Measurements from ENCODE around the gene PSME2. TPM values are rescaled to one million over a fixed set of nuclear protein-coding genes. Genes with fewer than 3 reads are reported as not detected.

PSME2 gene
- total RNA-seq, 1 experiment from 2014 or later = 188 TPM

DNA sequence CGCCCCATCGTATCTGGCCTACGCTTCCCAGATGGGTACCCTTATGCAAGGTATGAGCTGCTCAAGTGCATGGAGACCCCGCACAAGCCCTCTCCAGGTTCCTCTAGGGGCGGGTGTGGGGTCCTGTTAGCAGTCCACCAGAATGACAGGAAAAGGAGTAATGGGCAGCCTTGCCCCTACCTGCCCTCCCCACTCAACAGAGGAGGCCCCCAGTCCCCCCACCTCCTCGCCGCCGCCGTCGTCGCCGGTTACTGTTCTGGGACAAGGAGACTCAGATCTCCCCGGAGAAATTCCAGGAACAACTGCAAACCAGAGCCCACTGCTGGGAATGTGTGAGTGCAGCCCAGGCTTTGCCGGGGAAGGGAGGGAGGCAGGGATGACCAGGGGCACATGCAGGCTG lies 31.5 kb upstream of the PSME2 start:
- ATAC-seq (no peak), DNase-seq (ENCODE audit: low read depth, low spot score) (no peak)
- intact Hi-C loops (cut with micrococcal nuclease; ENCODE audit: unreplicated experiment) = no loop called here
- BruUV-seq (replicated peaks) = no TSS peak
- no peaks in the 10 kb centered on the region for H3K9me3 ChIP-seq (ENCODE audit: control insufficient read depth, insufficient read depth, low read depth, low read length)
- no peaks in the 10 kb centered on the region; the same call in 1 of the 2 replicates for H3K4me1 ChIP-seq (ENCODE audit: control insufficient read depth, insufficient read depth, low read length)
- CTCF ChIA-PET = no interaction called here
- no peak overlapping the region for H3K27ac ChIP-seq (ENCODE audit: low read length)
- no peak overlapping the region for H3K4me3 ChIP-seq (ENCODE audit: low read depth in 2 of 2, low read length in 2 of 2)
- in situ Hi-C loops (cut with HindIII; ENCODE audit: low pct_unique_long_range_greater_than_20kb, low sequenced_read_pairs) = no loop called here
- H3K36me3 ChIP-seq (ENCODE audit: control insufficient read depth, insufficient read depth, low read length) = no peaks in the 10 kb centered on the region
- POLR2A ChIA-PET = no interaction called here
- TF ChIP-seq, protein P1, sequence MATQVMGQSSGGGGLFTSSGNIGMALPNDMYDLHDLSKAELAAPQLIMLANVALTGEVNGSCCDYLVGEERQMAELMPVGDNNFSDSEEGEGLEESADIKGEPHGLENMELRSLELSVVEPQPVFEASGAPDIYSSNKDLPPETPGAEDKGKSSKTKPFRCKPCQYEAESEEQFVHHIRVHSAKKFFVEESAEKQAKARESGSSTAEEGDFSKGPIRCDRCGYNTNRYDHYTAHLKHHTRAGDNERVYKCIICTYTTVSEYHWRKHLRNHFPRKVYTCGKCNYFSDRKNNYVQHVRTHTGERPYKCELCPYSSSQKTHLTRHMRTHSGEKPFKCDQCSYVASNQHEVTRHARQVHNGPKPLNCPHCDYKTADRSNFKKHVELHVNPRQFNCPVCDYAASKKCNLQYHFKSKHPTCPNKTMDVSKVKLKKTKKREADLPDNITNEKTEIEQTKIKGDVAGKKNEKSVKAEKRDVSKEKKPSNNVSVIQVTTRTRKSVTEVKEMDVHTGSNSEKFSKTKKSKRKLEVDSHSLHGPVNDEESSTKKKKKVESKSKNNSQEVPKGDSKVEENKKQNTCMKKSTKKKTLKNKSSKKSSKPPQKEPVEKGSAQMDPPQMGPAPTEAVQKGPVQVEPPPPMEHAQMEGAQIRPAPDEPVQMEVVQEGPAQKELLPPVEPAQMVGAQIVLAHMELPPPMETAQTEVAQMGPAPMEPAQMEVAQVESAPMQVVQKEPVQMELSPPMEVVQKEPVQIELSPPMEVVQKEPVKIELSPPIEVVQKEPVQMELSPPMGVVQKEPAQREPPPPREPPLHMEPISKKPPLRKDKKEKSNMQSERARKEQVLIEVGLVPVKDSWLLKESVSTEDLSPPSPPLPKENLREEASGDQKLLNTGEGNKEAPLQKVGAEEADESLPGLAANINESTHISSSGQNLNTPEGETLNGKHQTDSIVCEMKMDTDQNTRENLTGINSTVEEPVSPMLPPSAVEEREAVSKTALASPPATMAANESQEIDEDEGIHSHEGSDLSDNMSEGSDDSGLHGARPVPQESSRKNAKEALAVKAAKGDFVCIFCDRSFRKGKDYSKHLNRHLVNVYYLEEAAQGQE (IDR thresholded peaks at IDR 0.05; ENCODE audit: insufficient read depth in 1 of 2, low read depth in 2 of 2, low read length in 1 of 2) = no peak
- TF ChIP-seq, protein P2, sequence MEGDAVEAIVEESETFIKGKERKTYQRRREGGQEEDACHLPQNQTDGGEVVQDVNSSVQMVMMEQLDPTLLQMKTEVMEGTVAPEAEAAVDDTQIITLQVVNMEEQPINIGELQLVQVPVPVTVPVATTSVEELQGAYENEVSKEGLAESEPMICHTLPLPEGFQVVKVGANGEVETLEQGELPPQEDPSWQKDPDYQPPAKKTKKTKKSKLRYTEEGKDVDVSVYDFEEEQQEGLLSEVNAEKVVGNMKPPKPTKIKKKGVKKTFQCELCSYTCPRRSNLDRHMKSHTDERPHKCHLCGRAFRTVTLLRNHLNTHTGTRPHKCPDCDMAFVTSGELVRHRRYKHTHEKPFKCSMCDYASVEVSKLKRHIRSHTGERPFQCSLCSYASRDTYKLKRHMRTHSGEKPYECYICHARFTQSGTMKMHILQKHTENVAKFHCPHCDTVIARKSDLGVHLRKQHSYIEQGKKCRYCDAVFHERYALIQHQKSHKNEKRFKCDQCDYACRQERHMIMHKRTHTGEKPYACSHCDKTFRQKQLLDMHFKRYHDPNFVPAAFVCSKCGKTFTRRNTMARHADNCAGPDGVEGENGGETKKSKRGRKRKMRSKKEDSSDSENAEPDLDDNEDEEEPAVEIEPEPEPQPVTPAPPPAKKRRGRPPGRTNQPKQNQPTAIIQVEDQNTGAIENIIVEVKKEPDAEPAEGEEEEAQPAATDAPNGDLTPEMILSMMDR (IDR thresholded peaks at IDR 0.05) = no peak
- no peak for TF ChIP-seq POLR2AphosphoS5 (IDR thresholded peaks at IDR 0.05; ENCODE audit: low read depth, low read length)
- TF ChIP-seq SIN3A (IDR thresholded peaks at IDR 0.05; ENCODE audit: borderline replicate concordance, insufficient read depth, low read depth, low read length) = no peak
- no peak for TF ChIP-seq TCF7L2 (IDR thresholded peaks at IDR 0.05; ENCODE audit: low read depth, low read length)
- no peaks in the 10 kb centered on the region for H3K27me3 ChIP-seq (ENCODE audit: control insufficient read depth, insufficient read depth, low read length)

DNA sequence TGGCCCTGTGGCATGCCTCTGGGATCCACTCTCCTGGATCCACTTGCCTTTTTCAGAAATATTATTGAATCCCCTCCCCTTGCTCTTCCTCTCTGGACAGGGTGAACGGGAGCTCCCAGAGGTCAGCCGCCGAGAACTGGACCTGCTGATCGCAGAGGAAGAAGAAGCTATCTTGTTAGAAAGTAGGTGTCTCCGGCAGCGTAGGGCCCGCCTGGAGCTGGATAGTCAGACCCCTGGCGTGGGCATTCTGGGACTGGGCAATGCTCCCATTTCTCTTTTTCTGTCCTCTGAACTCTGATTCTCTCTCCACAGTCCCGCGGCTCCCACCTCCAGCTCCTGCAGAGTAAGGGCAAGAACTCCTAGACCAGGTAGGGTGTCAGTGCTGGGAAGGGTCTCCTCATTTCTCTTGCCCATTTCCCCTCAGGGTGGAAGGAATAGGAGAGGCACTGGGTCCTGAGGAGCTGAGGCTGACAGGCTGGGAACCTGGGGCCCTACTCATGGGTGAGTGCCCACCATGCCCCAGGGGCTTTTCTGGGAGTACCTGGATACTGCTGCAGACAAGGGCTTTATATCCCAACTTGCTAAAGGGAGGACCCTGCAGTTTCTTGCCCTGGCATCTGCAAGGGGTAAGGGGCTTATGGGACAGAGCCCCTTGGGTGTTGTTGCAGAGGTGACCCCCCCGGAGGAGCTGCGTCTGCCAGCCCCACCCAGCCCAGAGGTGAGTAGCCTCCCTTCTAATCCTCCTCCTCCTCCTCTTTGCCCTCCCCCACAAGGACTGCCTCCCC lies 30.8 kb upstream of the PSME2 start:
- H3K4me3 ChIP-seq (ENCODE audit: low read depth in 2 of 2, low read length in 2 of 2) = no peak overlapping the region
- no peaks in the 10 kb centered on the region; the same call in 1 of the 2 replicates for H3K4me1 ChIP-seq (ENCODE audit: control insufficient read depth, insufficient read depth, low read length)
- ATAC-seq (no peak; the same call in 1 of the 2 replicates), DNase-seq (ENCODE audit: low read depth, low spot score) (no peak)
- H3K36me3 ChIP-seq (ENCODE audit: control insufficient read depth, insufficient read depth, low read length) = no peaks in the 10 kb centered on the region
- H3K9me3 ChIP-seq (ENCODE audit: control insufficient read depth, insufficient read depth, low read depth, low read length) = no peaks in the 10 kb centered on the region
- H3K27ac ChIP-seq (ENCODE audit: low read length) = no peak overlapping the region
- intact Hi-C loops (cut with micrococcal nuclease; ENCODE audit: unreplicated experiment) = no loop called here
- CTCF ChIA-PET = no interaction called here
- no TSS peak for BruUV-seq (replicated peaks)
- no peak for TF ChIP-seq TCF7L2 (IDR thresholded peaks at IDR 0.05; ENCODE audit: low read depth, low read length)
- TF ChIP-seq, protein P2 (IDR thresholded peaks at IDR 0.05) = no peak
- TF ChIP-seq SIN3A (IDR thresholded peaks at IDR 0.05; ENCODE audit: borderline replicate concordance, insufficient read depth, low read depth, low read length) = no peak
- TF ChIP-seq, protein P1 (IDR thresholded peaks at IDR 0.05; ENCODE audit: insufficient read depth in 1 of 2, low read depth in 2 of 2, low read length in 1 of 2) = no peak
- no peak for TF ChIP-seq POLR2AphosphoS5 (IDR thresholded peaks at IDR 0.05; ENCODE audit: low read depth, low read length)
- in situ Hi-C loops (cut with HindIII; ENCODE audit: low pct_unique_long_range_greater_than_20kb, low sequenced_read_pairs) = no loop called here
- POLR2A ChIA-PET = no interaction called here
- H3K27me3 ChIP-seq (ENCODE audit: control insufficient read depth, insufficient read depth, low read length) = no peaks in the 10 kb centered on the region
